ENCODE data around the gene VWA5B1. TPM values are rescaled to one million over a fixed set of nuclear protein-coding genes. Genes with fewer than 3 reads are reported as not detected.

Gene VWA5B1
- total and polyA plus RNA-seq, 2 of the 8 experiments (the other 6 are each of a cell fraction or from before 2014, with no cell fraction given) = 0.54 to 2.3 TPM

GRCh38 chr1:20381961-20382360 lies 91.3 kb downstream of the VWA5B1 start:
- Histone ChIP-seq H2AK5ac (ENCODE audit: low read depth, low read length) (no peak overlapping the region), H3K4me1 (replicated peaks in 1 of 4; ENCODE audit: control insufficient read depth in 3 of 4, insufficient read depth in 4 of 4, low read length in 3 of 4) (peaks cover 0 to 7% (median 3%) of the 10 kb centered on the region in 4 experiments; a peak in 3 of 7 replicates), H4K91ac (replicated peaks; ENCODE audit: insufficient read length, low read length) (no peak overlapping the region), H3K27ac (ENCODE audit: low read depth, low read length) (no peak overlapping the region), H3K27me3 (replicated peaks in 1 of 4; ENCODE audit: control insufficient read depth in 3 of 4, extremely low read depth in 1 of 4, insufficient read depth in 3 of 4, low read length in 3 of 4) (peaks cover 0 to 4% (median 2%) of the 10 kb centered on the region in 4 experiments; a peak in 3 of 7 replicates), H3K4me2 (ENCODE audit: insufficient read depth in 1 of 2, low read depth in 2 of 2, low read length in 2 of 2) (no peak overlapping the region), H2BK20ac (ENCODE audit: low read length) (no peak overlapping the region), H3K4ac (replicated peaks; ENCODE audit: insufficient read length, low read depth, low read length) (no peak overlapping the region), H3K23me2 (ENCODE audit: low read depth, low read length) (peaks cover 4% of the 10 kb centered on the region; the same call in 1 of the 2 replicates), H2BK15ac (ENCODE audit: low read length) (no peak overlapping the region), H3K36me3 (ENCODE audit: control insufficient read depth in 2 of 4, insufficient read depth in 4 of 4, low read length in 3 of 4) (no peaks in the 10 kb centered on the region), H2BK12ac (ENCODE audit: low read depth, low read length) (no peak overlapping the region), H2BK5ac (ENCODE audit: low read depth, low read length) (no peak overlapping the region), H3K56ac (replicated peaks; ENCODE audit: insufficient read length, low read depth, low read length) (peak overlapping the region; percentile 94), H3K23ac (ENCODE audit: insufficient read length) (no peak overlapping the region), H3K4me3 (ENCODE audit: extremely low read depth in 1 of 4, insufficient read depth in 2 of 4, low read depth in 3 of 4, low read length in 4 of 4) (no peak overlapping the region), H4K20me1 (replicated peaks in 1 of 2; ENCODE audit: control insufficient read depth in 1 of 2, insufficient read depth in 2 of 2, low read length in 2 of 2) (peaks cover 0 to 3% of the 10 kb centered on the region in 2 experiments), H3K18ac (ENCODE audit: extremely low read depth, low read length) (no peak overlapping the region), H3K9me3 (ENCODE audit: insufficient read depth in 2 of 2, low read depth in 1 of 2, low read length in 1 of 2) (no peaks in the 10 kb centered on the region), H3K79me1 (ENCODE audit: low read depth, low read length) (no peaks in the 10 kb centered on the region), H4K5ac (ENCODE audit: insufficient read length, low read depth, low read length) (no peak overlapping the region), H2BK120ac (replicated peaks; ENCODE audit: low read depth, low read length) (no peak overlapping the region), H3K9ac (replicated peaks in 1 of 4; ENCODE audit: extremely low read depth in 1 of 4, low read depth in 3 of 4, low read length in 3 of 4) (no peak overlapping the region), H3K14ac (ENCODE audit: insufficient read length) (no peak overlapping the region), H2AFZ (ENCODE audit: low read length) (no peak overlapping the region), H4K8ac (ENCODE audit: extremely low read depth, insufficient read depth, low read length) (no peak overlapping the region), H3K79me2 (ENCODE audit: control insufficient read depth in 1 of 2, insufficient read depth in 2 of 2, low read length in 2 of 2) (no peaks in the 10 kb centered on the region)
- CTCF ChIA-PET (ENCODE audit: partially characterized antibody) = interaction anchor here (1.0 to 9.8 kb wide), 6 partner anchors 9 to 111 kb away, joined by 3 to 89 read pairs (median 4); no protein-coding TSS in a partner anchor
- WGBS, 2 experiments (ENCODE audit: extremely low coverage in 1 of 2, insufficient coverage in 1 of 2, insufficient read length in 1 of 2, insufficient replicate concordance in 2 of 2, low coverage in 1 of 2, low lambda C conversion rate in 2 of 2, missing lambda C conversion rate in 1 of 2) = 89% methylated on average over 2 of the region's 2 CpGs; no CpG with 5 or more reads in 1 of the 2 experiments
- FAIRE-seq (no peak), DNase-seq (ENCODE audit: low read depth in 1 of 2, low spot score in 2 of 2) (no peak)
- TF ChIP-seq KDM1A (IDR thresholded peaks at IDR 0.05; ENCODE audit: borderline replicate concordance, low read length) (0 out of 2 replicates have a peak, but pooled peaks have one; percentile 37), HDAC6 (IDR thresholded peaks at IDR 0.05; ENCODE audit: low read depth, low read length) (no peak)
- POLR2A ChIA-PET (ENCODE audit: partially characterized antibody) = interaction anchor here (0.6 kb wide), 1 partner anchor 253 kb away, joined by 4 read pairs; no protein-coding TSS in a partner anchor

Measured in H1 (cell line).